SU-DHL-6 (cell line): ENCODE data around the gene SMIM41.

ENCODE experiments used
- H2AFZ ChIP-seq: fragments of 200-600 bp; sonication (generic); 2 replicates; pipeline ENCODE4 v1.6.1; 2014; ENCODE audit warnings: low read depth, mild to moderate bottlenecking, moderate library complexity, mixed read lengths, antibody characterized with exemption, low read length; ENCODE audit not compliant: severe bottlenecking
- H3F3A ChIP-seq: fragments of 200-600 bp; shearing (Covaris generic); 2 replicates; pipeline ENCODE4 v1.6.0; 2016; ENCODE audit warnings: antibody characterized with exemption, mild to moderate bottlenecking; ENCODE audit not compliant: insufficient read depth
- H3K27ac ChIP-seq: fragments of 200-600 bp; sonication (generic); 2 replicates; pipeline ENCODE4 v1.5.1; 2016; ENCODE audit warnings: low read depth, mild to moderate bottlenecking, low read length, moderate library complexity, mixed read lengths
- H3K27me3 ChIP-seq: fragments of 200-600 bp; sonication (generic), shearing (Covaris generic); 2 replicates; pipeline ENCODE4 v1.6.0; 2014; ENCODE audit warnings: mild to moderate bottlenecking, low read length
- H3K36me3 ChIP-seq: fragments of 200-600 bp; sonication (generic); 2 replicates; pipeline ENCODE4 v1.6.1; 2014; ENCODE audit warnings: mild to moderate bottlenecking, low read length, mixed read lengths
- H3K4me2 ChIP-seq: fragments of 300-600, 200-600 bp; shearing (Covaris generic), sonication (generic); 2 replicates; pipeline ENCODE4 v1.6.0; 2014; ENCODE audit warnings: low read length, low read depth, mild to moderate bottlenecking; ENCODE audit not compliant: poor library complexity, severe bottlenecking
- H3K4me3 ChIP-seq: fragments of 200-600 bp; sonication (generic); 2 replicates; pipeline ENCODE4 v1.5.1; 2014; ENCODE audit warnings: antibody characterized with exemption, low read length, mild to moderate bottlenecking, mixed read lengths; ENCODE audit not compliant: insufficient read depth, poor library complexity, severe bottlenecking
- H3K79me2 ChIP-seq: fragments of 200-600 bp; sonication (generic); 2 replicates; pipeline ENCODE4 v1.6.1; 2014; ENCODE audit warnings: mild to moderate bottlenecking, low read length, moderate library complexity; ENCODE audit not compliant: insufficient read depth
- H3K9ac ChIP-seq: fragments of 200-600 bp; sonication (generic); 2 replicates; pipeline ENCODE4 v1.7.0; 2014; ENCODE audit warnings: mild to moderate bottlenecking, low read length
- H3K9me2 ChIP-seq: fragments of 200-600 bp; sonication (generic); replicated peaks from 2 replicates; pipeline ENCODE4 v1.6.1; 2014; ENCODE audit warnings: low read length; ENCODE audit not compliant: insufficient read depth
- H3K9me3 ChIP-seq: fragments of 200-600 bp; sonication (generic); 2 replicates; pipeline ENCODE4 v1.6.1; 2014; ENCODE audit warnings: low read length, mixed read lengths; ENCODE audit not compliant: insufficient read depth
- H4K20me1 ChIP-seq: fragments of 200-600 bp; sonication (generic); 2 replicates; pipeline ENCODE4 v1.6.1; 2014; ENCODE audit warnings: low read depth, mild to moderate bottlenecking, antibody characterized with exemption, low read length, moderate library complexity, mixed read lengths
- EZH2phosphoT487 ChIP-seq: fragments of 200-600 bp; sonication (generic), shearing (Covaris generic); conservative IDR thresholded peaks from 2 replicates; pipeline ENCODE4 v1.6.1; 2018; ENCODE audit warnings: mild to moderate bottlenecking, antibody characterized with exemption, low read length, moderate library complexity, mixed read lengths
- TF ChIP-seq, protein P1 (sequence below): fragments of 200-600 bp; sonication (generic); IDR thresholded peaks from one replicate; pipeline ENCODE4 v1.5.1; 2017; ENCODE audit warnings: antibody characterized with exemption, mild to moderate bottlenecking, low read length, moderate library complexity; ENCODE audit not compliant: insufficient read depth, poor library complexity, severe bottlenecking

Gene SMIM41

DNA sequence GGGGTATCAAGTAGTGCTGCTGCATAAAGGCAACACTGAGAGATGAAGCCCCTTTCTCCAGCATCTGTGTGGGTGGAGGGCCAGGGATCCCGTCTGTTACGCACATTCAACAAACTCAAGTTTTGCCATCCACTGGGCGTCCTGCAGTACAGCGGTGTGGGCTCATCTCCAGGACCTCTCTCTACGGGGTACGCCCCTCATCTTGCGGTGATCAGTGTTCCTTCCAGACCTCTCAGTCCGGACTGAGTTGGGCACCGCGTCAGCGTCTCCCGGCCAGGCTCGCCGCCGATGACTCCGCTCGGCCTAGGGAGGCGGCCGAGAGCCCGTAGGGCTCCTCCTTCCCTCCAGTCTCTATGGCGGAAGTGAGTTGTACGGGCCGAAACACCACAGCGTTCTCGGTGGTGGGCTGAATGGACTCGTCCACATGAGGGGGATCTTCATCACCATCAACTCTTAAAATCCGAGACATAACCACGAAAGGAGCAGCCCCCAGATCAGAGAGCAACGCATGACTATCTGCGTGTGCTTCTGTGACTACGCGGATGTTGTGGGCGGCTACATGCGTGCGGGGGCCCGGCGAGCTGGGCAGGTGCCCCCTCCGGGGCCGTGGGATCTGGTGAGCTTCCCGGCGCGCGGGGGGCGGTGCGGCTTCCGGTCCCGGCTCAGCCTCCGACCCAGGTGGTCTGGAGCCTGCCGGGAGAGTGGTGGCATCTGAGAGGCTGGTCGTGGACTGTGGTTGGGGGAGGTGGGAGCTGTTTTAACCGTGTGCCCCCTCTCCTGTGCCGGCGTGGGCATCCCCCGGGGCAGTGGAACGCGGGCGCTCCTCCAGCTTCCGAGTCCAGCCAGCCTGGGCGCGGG lies 9.9 kb upstream of the SMIM41 start, which contains the start of gene ATG101:
TSS of gene ATG101 (plus strand) at position 652 of the 858 bp plus-strand sequence. CDS start 3,673 bp downstream, outside the sequence.
- Histone ChIP-seq H3K9me3 (no peaks in the 10 kb centered on the region), H3F3A (no peaks in the 10 kb centered on the region), H3K9me2 (no peaks in the 10 kb centered on the region), H3K27me3 (no peaks in the 10 kb centered on the region), H3K9ac (peak within 1 kb of the TSS; percentile 89), H4K20me1 (no peaks in the 10 kb centered on the region; the same call in 1 of the 2 replicates), H3K27ac (peak within 1 kb of the TSS; percentile 66), H2AFZ (peak within 1 kb of the TSS; percentile 75), H3K79me2 (peaks cover 38% of the 10 kb centered on the region), H3K4me2 (peak within 1 kb of the TSS; percentile 88), H3K36me3 (no peaks in the 10 kb centered on the region), H3K4me3 (peak within 1 kb of the TSS; percentile 91)
- no peak for TF ChIP-seq EZH2phosphoT487
- TF ChIP-seq, protein P1, sequence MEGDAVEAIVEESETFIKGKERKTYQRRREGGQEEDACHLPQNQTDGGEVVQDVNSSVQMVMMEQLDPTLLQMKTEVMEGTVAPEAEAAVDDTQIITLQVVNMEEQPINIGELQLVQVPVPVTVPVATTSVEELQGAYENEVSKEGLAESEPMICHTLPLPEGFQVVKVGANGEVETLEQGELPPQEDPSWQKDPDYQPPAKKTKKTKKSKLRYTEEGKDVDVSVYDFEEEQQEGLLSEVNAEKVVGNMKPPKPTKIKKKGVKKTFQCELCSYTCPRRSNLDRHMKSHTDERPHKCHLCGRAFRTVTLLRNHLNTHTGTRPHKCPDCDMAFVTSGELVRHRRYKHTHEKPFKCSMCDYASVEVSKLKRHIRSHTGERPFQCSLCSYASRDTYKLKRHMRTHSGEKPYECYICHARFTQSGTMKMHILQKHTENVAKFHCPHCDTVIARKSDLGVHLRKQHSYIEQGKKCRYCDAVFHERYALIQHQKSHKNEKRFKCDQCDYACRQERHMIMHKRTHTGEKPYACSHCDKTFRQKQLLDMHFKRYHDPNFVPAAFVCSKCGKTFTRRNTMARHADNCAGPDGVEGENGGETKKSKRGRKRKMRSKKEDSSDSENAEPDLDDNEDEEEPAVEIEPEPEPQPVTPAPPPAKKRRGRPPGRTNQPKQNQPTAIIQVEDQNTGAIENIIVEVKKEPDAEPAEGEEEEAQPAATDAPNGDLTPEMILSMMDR = peak; percentile 64

DNA sequence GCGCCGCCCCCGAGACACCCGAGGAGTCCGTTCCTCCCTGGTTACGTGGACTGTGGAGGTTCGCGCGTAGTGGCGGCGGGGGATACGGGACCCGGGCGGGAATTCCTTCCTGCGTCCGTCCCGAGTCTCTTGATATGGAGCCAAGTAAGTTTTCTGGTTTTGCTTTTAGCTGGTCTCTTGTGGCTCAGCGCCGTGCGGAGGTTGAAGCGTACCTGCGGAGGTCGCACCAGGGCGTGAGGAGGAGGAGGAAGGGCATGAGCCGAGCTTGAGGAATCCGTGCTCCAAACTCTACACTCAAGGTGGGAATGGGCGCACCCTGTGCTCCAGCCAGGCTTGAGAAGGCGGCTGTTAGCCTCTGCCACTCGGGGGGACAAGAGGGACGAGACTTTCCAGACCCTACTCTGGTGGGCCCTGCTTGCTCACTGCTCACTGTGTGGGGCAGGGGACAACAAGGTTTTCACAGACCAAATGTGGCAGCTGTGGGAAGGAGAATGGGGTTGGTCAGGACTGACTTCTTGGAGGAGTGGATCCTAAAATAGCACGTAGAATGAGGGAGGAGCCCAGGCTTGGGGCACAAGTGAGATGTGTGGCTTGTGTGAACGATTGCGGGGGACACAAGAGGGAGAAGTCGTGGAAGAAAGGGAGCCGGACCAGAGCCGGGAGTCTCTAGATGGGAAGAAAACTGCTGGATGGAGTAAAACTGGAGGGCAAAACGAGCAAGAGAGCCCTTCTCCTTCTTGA lies 9.1 kb upstream of the SMIM41 start:
- no peaks in the 10 kb centered on the region for H3K36me3 ChIP-seq
- no peaks in the 10 kb centered on the region for H3K9me2 ChIP-seq
- H3K27ac ChIP-seq = no peak overlapping the region
- H3K9ac ChIP-seq = peak overlapping the region; percentile 89
- H3K4me3 ChIP-seq = peak overlapping the region; percentile 91
- H3K27me3 ChIP-seq = no peaks in the 10 kb centered on the region
- peak overlapping the region; percentile 75 for H2AFZ ChIP-seq
- no peaks in the 10 kb centered on the region; the same call in 1 of the 2 replicates for H4K20me1 ChIP-seq
- no peaks in the 10 kb centered on the region for H3K9me3 ChIP-seq
- TF ChIP-seq, protein P1 = no peak
- TF ChIP-seq EZH2phosphoT487 = no peak
- peak overlapping the region; percentile 88 for H3K4me2 ChIP-seq
- H3K79me2 ChIP-seq = peaks cover 42% of the 10 kb centered on the region
- H3F3A ChIP-seq = no peaks in the 10 kb centered on the region

DNA sequence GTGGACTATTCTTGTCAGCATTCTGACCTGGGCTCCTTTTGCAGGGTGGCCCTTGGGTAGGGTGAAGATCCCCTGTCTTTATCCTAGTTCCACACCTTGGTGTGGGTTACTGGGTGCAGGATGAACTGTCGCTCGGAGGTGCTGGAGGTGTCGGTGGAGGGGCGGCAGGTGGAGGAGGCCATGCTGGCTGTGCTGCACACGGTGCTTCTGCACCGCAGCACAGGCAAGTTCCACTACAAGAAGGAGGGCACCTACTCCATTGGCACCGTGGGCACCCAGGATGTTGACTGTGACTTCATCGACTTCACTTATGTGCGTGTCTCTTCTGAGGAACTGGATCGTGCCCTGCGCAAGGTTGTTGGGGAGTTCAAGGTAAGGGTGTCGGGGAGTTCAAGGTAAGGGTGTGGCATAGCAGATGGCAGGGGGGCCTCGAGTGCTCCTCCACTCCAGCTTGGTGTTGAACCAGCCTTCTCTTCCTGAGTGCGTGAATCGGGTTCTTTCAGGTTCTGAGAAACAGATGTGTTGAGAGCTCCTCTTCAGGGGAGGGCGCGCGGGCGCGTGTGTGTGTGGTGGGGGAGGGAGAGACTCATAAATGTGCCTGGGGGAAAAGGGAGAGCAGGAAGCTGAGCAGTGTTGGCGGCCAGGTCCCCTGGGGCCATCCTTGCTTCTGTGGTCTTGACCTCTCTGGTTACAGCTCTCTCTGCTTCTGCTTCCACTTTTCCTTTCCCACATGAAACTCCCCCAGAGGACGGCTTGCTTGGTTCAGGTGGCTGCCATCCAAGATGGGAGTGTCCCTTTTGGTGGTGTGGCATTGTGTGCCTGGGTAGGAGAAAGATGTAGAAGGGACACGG lies 5.7 kb upstream of the SMIM41 start:
- Histone ChIP-seq H3K36me3 (no peaks in the 10 kb centered on the region), H3K27ac (no peak overlapping the region), H4K20me1 (no peaks in the 10 kb centered on the region; the same call in 1 of the 2 replicates)

More for the DNA sequence above, 5.7 kb upstream of the SMIM41 start:
- H3F3A ChIP-seq = no peaks in the 10 kb centered on the region
- no peak overlapping the region for H3K4me3 ChIP-seq
- H3K79me2 ChIP-seq = peaks cover 42% of the 10 kb centered on the region
- H2AFZ ChIP-seq = no peak overlapping the region
- TF ChIP-seq, protein P1 = no peak
- no peak for TF ChIP-seq EZH2phosphoT487
- no peaks in the 10 kb centered on the region for H3K9me2 ChIP-seq
- no peak overlapping the region for H3K4me2 ChIP-seq
- no peaks in the 10 kb centered on the region for H3K27me3 ChIP-seq
- H3K9ac ChIP-seq = no peak overlapping the region
- H3K9me3 ChIP-seq = no peaks in the 10 kb centered on the region
